Parathyroid adenoma (tissue), 2 donors: ENCODE measurements around the gene SLC44A4.
"Not testable (repeated sequence)": the region's sequence is repeated elsewhere in the genome, so short reads cannot be mapped to it uniquely, and the experiment has no call there.

ENCODE experiments used
- H2AFZ ChIP-seq: fragments of 300-600 bp; sonication (generic); one replicate; pipeline ENCODE4 v1.7.0; 2017; ENCODE audit warnings: antibody characterized with exemption, mild to moderate bottlenecking
- H3K27ac ChIP-seq: fragments of 300-600 bp; sonication (generic); one replicate; pipeline ENCODE4 v1.7.0; 2017
- H3K27me3 ChIP-seq: fragments of 300-600 bp; sonication (generic); one replicate; pipeline ENCODE4 v1.7.0; 2017; ENCODE audit warnings: low read length; ENCODE audit not compliant: control insufficient read depth, insufficient read depth
- H3K36me3 ChIP-seq: fragments of 300-600 bp; sonication (generic); one replicate; pipeline ENCODE4 v1.7.0; 2017; ENCODE audit warnings: low read length; ENCODE audit not compliant: control insufficient read depth, insufficient read depth
- H3K4me1 ChIP-seq: fragments of 300-600 bp; sonication (generic); one replicate; pipeline ENCODE4 v1.7.0; 2017; ENCODE audit warnings: control low read depth
- H3K4me2 ChIP-seq: fragments of 300-600 bp; sonication (generic); one replicate; pipeline ENCODE4 v1.7.0; 2017; ENCODE audit warnings: low read length
- H3K4me3 ChIP-seq: fragments of 300-600 bp; sonication (generic); one replicate; pipeline ENCODE4 v1.7.0; 2017; ENCODE audit warnings: low read depth, low read length
- H3K79me2 ChIP-seq: fragments of 300-600 bp; sonication (generic); one replicate; pipeline ENCODE4 v1.7.0; 2017; ENCODE audit warnings: control low read depth
- H3K9ac ChIP-seq: fragments of 300-600 bp; sonication (generic); one replicate; pipeline ENCODE4 v1.7.0; 2017; ENCODE audit warnings: mild to moderate bottlenecking
- H3K9me3 ChIP-seq: fragments of 300-600 bp; sonication (generic); one replicate; pipeline ENCODE4 v1.7.0; 2017; ENCODE audit warnings: low read length; ENCODE audit not compliant: control insufficient read depth
- TF ChIP-seq, protein P1 (sequence below): fragments of 300-600 bp; sonication (generic); IDR thresholded peaks from one replicate; pipeline ENCODE4 v1.7.0; 2017; ENCODE audit warnings: antibody characterized with exemption, mild to moderate bottlenecking
- donor health status: primary hyperparathyroidism.

Gene SLC44A4

GRCh38 chr6:31838968-31839367, 39.8 kb downstream of the SLC44A4 start:
- H2AFZ ChIP-seq, result no peak overlapping the region
- no peak overlapping the region for H3K27ac ChIP-seq
- H3K36me3 ChIP-seq, result no peaks in the 10 kb centered on the region
- H3K9ac ChIP-seq, result no peak overlapping the region
- TF ChIP-seq, protein P1, sequence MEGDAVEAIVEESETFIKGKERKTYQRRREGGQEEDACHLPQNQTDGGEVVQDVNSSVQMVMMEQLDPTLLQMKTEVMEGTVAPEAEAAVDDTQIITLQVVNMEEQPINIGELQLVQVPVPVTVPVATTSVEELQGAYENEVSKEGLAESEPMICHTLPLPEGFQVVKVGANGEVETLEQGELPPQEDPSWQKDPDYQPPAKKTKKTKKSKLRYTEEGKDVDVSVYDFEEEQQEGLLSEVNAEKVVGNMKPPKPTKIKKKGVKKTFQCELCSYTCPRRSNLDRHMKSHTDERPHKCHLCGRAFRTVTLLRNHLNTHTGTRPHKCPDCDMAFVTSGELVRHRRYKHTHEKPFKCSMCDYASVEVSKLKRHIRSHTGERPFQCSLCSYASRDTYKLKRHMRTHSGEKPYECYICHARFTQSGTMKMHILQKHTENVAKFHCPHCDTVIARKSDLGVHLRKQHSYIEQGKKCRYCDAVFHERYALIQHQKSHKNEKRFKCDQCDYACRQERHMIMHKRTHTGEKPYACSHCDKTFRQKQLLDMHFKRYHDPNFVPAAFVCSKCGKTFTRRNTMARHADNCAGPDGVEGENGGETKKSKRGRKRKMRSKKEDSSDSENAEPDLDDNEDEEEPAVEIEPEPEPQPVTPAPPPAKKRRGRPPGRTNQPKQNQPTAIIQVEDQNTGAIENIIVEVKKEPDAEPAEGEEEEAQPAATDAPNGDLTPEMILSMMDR, result no peak
- H3K4me2 ChIP-seq, result no peak overlapping the region
- H3K9me3 ChIP-seq, result no peaks in the 10 kb centered on the region
- no peaks in the 10 kb centered on the region for H3K27me3 ChIP-seq
- H3K4me1 ChIP-seq, result peaks cover 21% of the 10 kb centered on the region
- H3K4me3 ChIP-seq, result no peak overlapping the region
- peaks cover 8% of the 10 kb centered on the region for H3K79me2 ChIP-seq

DNA sequence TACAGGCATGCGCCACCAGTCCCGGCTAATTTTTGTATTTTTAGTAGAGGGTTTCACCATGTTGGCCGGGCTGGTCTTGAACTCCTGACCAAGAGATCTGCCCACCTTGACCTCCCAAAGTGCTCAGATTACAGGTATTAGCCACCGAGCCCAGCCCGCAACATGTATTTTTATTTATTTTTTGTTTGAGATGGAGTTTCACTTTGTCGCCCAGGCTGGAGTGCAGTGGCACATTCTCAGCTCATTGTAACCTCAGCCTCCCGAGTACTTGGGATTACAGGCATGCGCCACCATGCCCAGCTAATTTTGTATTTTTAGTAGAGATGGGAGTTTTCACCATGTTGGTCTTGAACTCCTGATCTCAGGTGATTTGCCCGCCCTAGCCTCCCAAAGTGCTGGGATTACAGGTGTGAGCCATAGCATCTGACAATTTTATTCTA, 40.7 kb downstream of the SLC44A4 start:
- not testable (repeated sequence) for H3K36me3 ChIP-seq

GRCh38 chr6:31837369-31838113, 41.3 kb downstream of the SLC44A4 start:
- Histone ChIP-seq H2AFZ (no peak overlapping the region), H3K9me3 (no peaks in the 10 kb centered on the region), H3K4me3 (no peak overlapping the region), H3K36me3 (no peaks in the 10 kb centered on the region), H3K79me2 (peaks cover 17% of the 10 kb centered on the region), H3K27me3 (no peaks in the 10 kb centered on the region), H3K9ac (no peak overlapping the region), H3K4me2 (peak overlapping the region; percentile 57), H3K27ac (peak overlapping the region; percentile 99), H3K4me1 (peaks cover 23% of the 10 kb centered on the region)
- TF ChIP-seq, protein P1, result no peak

More for the DNA sequence above, 40.7 kb downstream of the SLC44A4 start:
- H2AFZ ChIP-seq, H3K9me3 ChIP-seq, H3K27ac ChIP-seq, H3K4me3 ChIP-seq, H3K9ac ChIP-seq, H3K4me2 ChIP-seq, H3K27me3 ChIP-seq: not testable (repeated sequence)
- Histone ChIP-seq H3K79me2 (peaks cover 13% of the 10 kb centered on the region), H3K4me1 (peaks cover 22% of the 10 kb centered on the region)

- H3K9ac ChIP-seq, result no peak overlapping the region
- H2AFZ ChIP-seq, result no peak overlapping the region
- H3K27ac ChIP-seq, result peak overlapping the region; percentile 99
- no peaks in the 10 kb centered on the region for H3K27me3 ChIP-seq
- H3K36me3 ChIP-seq, result no peaks in the 10 kb centered on the region
- peak overlapping the region; percentile 89 for H3K4me3 ChIP-seq
- peaks cover 24% of the 10 kb centered on the region for H3K79me2 ChIP-seq
- H3K9me3 ChIP-seq, result no peaks in the 10 kb centered on the region
- TF ChIP-seq, protein P1, result no peak
- H3K4me1 ChIP-seq, result peaks cover 23% of the 10 kb centered on the region
- H3K4me2 ChIP-seq, result peak overlapping the region; percentile 57
Measured at GRCh38 chr6:31836474-31837368, 42.1 kb downstream of the SLC44A4 start.

GRCh38 chr6:31836047-31836473, 42.7 kb downstream of the SLC44A4 start:
- peak overlapping the region; percentile 89 for H3K4me3 ChIP-seq
- no peaks in the 10 kb centered on the region for H3K27me3 ChIP-seq
- no peaks in the 10 kb centered on the region for H3K9me3 ChIP-seq
- H2AFZ ChIP-seq, result no peak overlapping the region
- no peak overlapping the region for H3K9ac ChIP-seq
- TF ChIP-seq, protein P1, result no peak
- H3K4me2 ChIP-seq, result peak overlapping the region; percentile 57
- H3K36me3 ChIP-seq, result no peaks in the 10 kb centered on the region
- peaks cover 31% of the 10 kb centered on the region for H3K79me2 ChIP-seq
- H3K27ac ChIP-seq, result peak overlapping the region; percentile 99
- peaks cover 25% of the 10 kb centered on the region for H3K4me1 ChIP-seq
